Trophoblast cell (in vitro differentiated cells and primary cell): ENCODE results near the gene C2CD2L.

ENCODE experiments used
- DNase-seq, 2 donors: peaks; one replicate each; pipeline ENCODE4 v3.0.0-alpha.2; 2016
- H2AFZ ChIP-seq: 2 replicates; pipeline ENCODE4 v1.6.1; 2013; ENCODE audit warnings: low read length, moderate library complexity, mild to moderate bottlenecking; ENCODE audit not compliant: insufficient read depth, poor library complexity
- H2AK5ac ChIP-seq: 2 replicates; pipeline ENCODE4 v1.6.1; 2013; ENCODE audit warnings: mild to moderate bottlenecking, low read length
- H2BK120ac ChIP-seq: 2 replicates; pipeline ENCODE4 v1.6.1; 2013; ENCODE audit warnings: low read length, mild to moderate bottlenecking, moderate library complexity; ENCODE audit not compliant: insufficient read depth, poor library complexity
- H2BK12ac ChIP-seq: 2 replicates; pipeline ENCODE4 v1.6.1; 2013; ENCODE audit warnings: mild to moderate bottlenecking, low read length, moderate library complexity
- H2BK5ac ChIP-seq: 2 replicates; pipeline ENCODE4 v1.6.1; 2013; ENCODE audit warnings: low read length, low read depth, moderate library complexity, mild to moderate bottlenecking; ENCODE audit not compliant: poor library complexity
- H3K14ac ChIP-seq: 2 replicates; pipeline ENCODE4 v1.6.1; 2013; ENCODE audit warnings: mild to moderate bottlenecking, low read length
- H3K18ac ChIP-seq: 2 replicates; pipeline ENCODE4 v1.6.1; 2013; ENCODE audit warnings: mild to moderate bottlenecking, low read length
- H3K23ac ChIP-seq: 2 replicates; pipeline ENCODE4 v1.6.1; 2013; ENCODE audit warnings: low read length
- H3K27ac ChIP-seq: 2 replicates; pipeline ENCODE4 v1.5.1; 2013; ENCODE audit warnings: low read depth, mild to moderate bottlenecking, inconsistent platforms, low read length, moderate library complexity
- H3K27me3 ChIP-seq: 2 replicates; pipeline ENCODE4 v1.6.1; 2013; ENCODE audit warnings: inconsistent platforms, mild to moderate bottlenecking, low read length, moderate library complexity; ENCODE audit not compliant: insufficient read depth
- H3K36me3 ChIP-seq, 2 experiments: 1 replicate in 1 of 2; 2 replicates in 1 of 2; pipeline ENCODE4 v1.6.1; 2013; ENCODE audit warnings: low read length in 2 of 2, mild to moderate bottlenecking in 2 of 2, moderate library complexity in 1 of 2; ENCODE audit not compliant: insufficient read depth in 2 of 2, control insufficient read depth in 1 of 2
- H3K4ac ChIP-seq: 2 replicates; pipeline ENCODE4 v1.6.1; 2013; ENCODE audit warnings: low read depth, mild to moderate bottlenecking, low read length, moderate library complexity
- H3K4me1 ChIP-seq, 2 experiments: 1 replicate in 1 of 2; 2 replicates in 1 of 2; pipeline ENCODE4 v1.6.1; 2013; ENCODE audit warnings: low read length in 2 of 2, mild to moderate bottlenecking in 2 of 2, moderate library complexity in 1 of 2; ENCODE audit not compliant: insufficient read depth in 2 of 2, control insufficient read depth in 1 of 2
- H3K4me2 ChIP-seq: 2 replicates; pipeline ENCODE4 v1.6.1; 2013; ENCODE audit warnings: inconsistent platforms, mild to moderate bottlenecking, low read length, moderate library complexity
- H3K4me3 ChIP-seq: 2 replicates; pipeline ENCODE4 v1.5.1; 2013; ENCODE audit warnings: mild to moderate bottlenecking, low read depth, low read length, inconsistent platforms
- H3K79me1 ChIP-seq: one replicate; pipeline ENCODE4 v1.6.1; 2013; ENCODE audit warnings: low read length
- H3K79me2 ChIP-seq: 2 replicates; pipeline ENCODE4 v1.6.1; 2013; ENCODE audit warnings: low read length, mild to moderate bottlenecking; ENCODE audit not compliant: control insufficient read depth, insufficient read depth, poor library complexity
- H3K9ac ChIP-seq: 2 replicates; pipeline ENCODE4 v1.6.1; 2013; ENCODE audit warnings: mild to moderate bottlenecking, low read length
- H3K9me3 ChIP-seq: 2 replicates; pipeline ENCODE4 v1.6.1; 2013; ENCODE audit warnings: low read depth, mild to moderate bottlenecking, control low read depth, inconsistent platforms, low read length; ENCODE audit not compliant: insufficient read depth
- H4K12ac ChIP-seq: 2 replicates; pipeline ENCODE4 v1.6.1; 2013; ENCODE audit warnings: low read depth, mild to moderate bottlenecking, low read length, moderate library complexity
- H4K8ac ChIP-seq: 2 replicates; pipeline ENCODE4 v1.6.1; 2013; ENCODE audit warnings: low read depth, mild to moderate bottlenecking, low read length, moderate library complexity
- H4K91ac ChIP-seq: one replicate; pipeline ENCODE4 v1.6.1; 2013; ENCODE audit warnings: low read depth, mild to moderate bottlenecking, low read length, moderate library complexity
- WGBS: extraction: QIAGEN DNeasy Blood & Tissue Kit; methylation state at CpG from one replicate; pipeline ENCODE4 v1.1.7; 2013; ENCODE audit warnings: missing lambda C conversion rate; ENCODE audit not compliant: insufficient read length, insufficient coverage; ENCODE audit errors: extremely low coverage; 5-methylcytosine and 5-hydroxymethylcytosine counted together

Gene C2CD2L

DNA sequence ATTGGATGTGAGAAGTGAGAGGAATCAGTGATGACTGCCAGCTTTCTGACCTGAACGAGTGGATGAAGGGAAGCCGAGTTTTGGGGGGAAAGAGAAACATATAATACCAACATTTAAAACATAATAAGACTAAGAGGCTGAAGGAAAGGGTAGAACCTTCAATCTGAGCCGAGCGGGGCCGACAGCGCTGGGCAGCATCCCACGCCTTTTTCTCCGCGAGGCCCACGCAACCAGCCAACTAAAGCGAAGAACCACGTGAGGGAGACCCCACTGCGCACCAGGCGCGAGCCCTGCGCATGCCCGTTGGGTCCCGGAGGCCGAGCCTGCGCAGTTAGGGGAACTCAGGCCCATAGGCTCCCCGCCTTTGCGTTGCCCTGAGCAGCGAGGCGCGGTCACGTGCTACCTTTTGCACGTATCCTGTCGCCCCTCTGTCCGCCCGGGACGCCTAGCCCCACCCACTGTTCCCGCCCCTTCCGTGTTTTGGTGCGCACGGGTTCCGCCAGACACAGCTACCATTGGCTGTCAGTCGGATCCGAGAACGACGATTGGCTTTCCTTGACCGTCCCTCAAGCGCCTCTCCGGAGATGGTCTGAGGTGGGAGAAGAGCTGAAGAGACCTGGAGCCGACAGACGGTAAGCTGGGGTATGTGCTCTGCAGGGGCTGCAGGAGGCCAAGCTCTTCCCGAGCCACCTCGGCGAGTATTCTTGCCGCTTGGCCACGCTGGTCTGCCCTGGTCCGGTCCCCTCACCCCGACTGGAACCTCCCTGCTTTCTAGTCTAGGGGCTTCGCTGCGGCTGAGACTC lies 14.1 kb downstream of the C2CD2L start, which contains the start of gene HINFP:
HINFP (plus strand) TSS at position 573 of the 803 bp plus-strand sequence. CDS start 5,365 bp downstream, outside the sequence.
- no peak within 1 kb of the TSS for H2BK5ac ChIP-seq
- peak within 1 kb of the TSS; percentile 74 for H2AFZ ChIP-seq
- peak within 1 kb of the TSS; percentile 25 for H3K14ac ChIP-seq
- peaks cover 5 to 7% of the 10 kb centered on the region in 2 experiments for H3K36me3 ChIP-seq
- peak within 1 kb of the TSS; percentile 75 for H4K8ac ChIP-seq
- WGBS, result no CpG with 5 or more reads among the region's 54 CpGs
- peak within 1 kb of the TSS; percentile 43 for H3K4ac ChIP-seq
- H3K27ac ChIP-seq, result peak within 1 kb of the TSS; percentile 30
- H2BK120ac ChIP-seq, result no peak within 1 kb of the TSS
- H4K12ac ChIP-seq, result peak within 1 kb of the TSS; percentile 56
- no peaks in the 10 kb centered on the region for H3K9me3 ChIP-seq
- H3K79me2 ChIP-seq, result peaks cover 5% of the 10 kb centered on the region
- peak; percentile 98 to 99 for DNase-seq
- H2AK5ac ChIP-seq, result no peak within 1 kb of the TSS
- H3K4me2 ChIP-seq, result peak within 1 kb of the TSS; percentile 80
- no peak within 1 kb of the TSS for H3K23ac ChIP-seq
- no peak within 1 kb of the TSS for H2BK12ac ChIP-seq
- peak within 1 kb of the TSS; percentile 32 for H3K18ac ChIP-seq
- peak within 1 kb of the TSS; percentile 94 for H3K4me3 ChIP-seq
- peaks cover 7% of the 10 kb centered on the region for H3K79me1 ChIP-seq
- peaks cover 0 to 9% of the 10 kb centered on the region in 2 experiments for H3K4me1 ChIP-seq
- H4K91ac ChIP-seq, result peak within 1 kb of the TSS; percentile 40
- H3K9ac ChIP-seq, result peak within 1 kb of the TSS; percentile 90
- no peaks in the 10 kb centered on the region for H3K27me3 ChIP-seq

DNA sequence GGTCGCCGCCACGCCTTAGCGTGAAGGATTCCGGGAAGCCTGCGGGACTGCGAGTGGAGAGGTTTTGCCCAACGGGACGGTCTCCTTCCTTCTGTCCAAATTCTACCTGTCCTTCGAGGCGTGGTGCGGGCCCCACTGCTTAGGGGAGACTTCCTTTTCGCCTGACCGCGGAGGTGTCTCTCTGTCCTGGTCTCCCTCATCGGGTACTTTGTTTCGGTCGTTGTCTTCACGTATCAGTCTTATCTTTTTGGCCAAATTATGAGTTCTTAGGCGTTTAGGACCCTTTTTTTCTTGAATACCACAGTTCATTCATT lies 14.6 kb downstream of the C2CD2L start:
- Histone ChIP-seq H3K4me3 (peak overlapping the region; percentile 94), H3K4me1 (peaks cover 0 to 9% of the 10 kb centered on the region in 2 experiments), H2AFZ (peak overlapping the region; percentile 74), H3K79me1 (peaks cover 7% of the 10 kb centered on the region), H3K36me3 (peaks cover 4 to 9% of the 10 kb centered on the region in 2 experiments), H2BK120ac (no peak overlapping the region), H3K4me2 (peak overlapping the region; percentile 74), H3K4ac (peak overlapping the region; percentile 28), H3K79me2 (peaks cover 5% of the 10 kb centered on the region), H3K14ac (peak overlapping the region; percentile 25), H3K23ac (no peak overlapping the region), H3K9ac (peak overlapping the region; percentile 90), H3K9me3 (no peaks in the 10 kb centered on the region), H2BK12ac (no peak overlapping the region), H3K27me3 (no peaks in the 10 kb centered on the region), H3K18ac (peak overlapping the region; percentile 32), H4K91ac (peak overlapping the region; percentile 40), H3K27ac (peak overlapping the region; percentile 30), H4K12ac (peak overlapping the region; percentile 56), H2BK5ac (no peak overlapping the region), H2AK5ac (no peak overlapping the region), H4K8ac (peak overlapping the region; percentile 75)
- WGBS, result no CpG with 5 or more reads among the region's 20 CpGs
- no peak for DNase-seq

GRCh38 chr11:119125821-119126220 lies 18.7 kb downstream of the C2CD2L start:
- no peak overlapping the region for H2AFZ ChIP-seq
- no peak overlapping the region for H2AK5ac ChIP-seq
- peaks cover 12 to 19% of the 10 kb centered on the region in 2 experiments for H3K36me3 ChIP-seq
- no peak overlapping the region for H4K91ac ChIP-seq
- H3K18ac ChIP-seq, result no peak overlapping the region
- no peaks in the 10 kb centered on the region for H3K27me3 ChIP-seq
- peaks cover 0 to 7% of the 10 kb centered on the region in 2 experiments for H3K4me1 ChIP-seq
- H3K4ac ChIP-seq, result no peak overlapping the region
- peaks cover 5% of the 10 kb centered on the region for H3K79me2 ChIP-seq
- H3K4me2 ChIP-seq, result no peak overlapping the region
- H4K8ac ChIP-seq, result no peak overlapping the region
- H2BK5ac ChIP-seq, result no peak overlapping the region
- H3K23ac ChIP-seq, result no peak overlapping the region
- H4K12ac ChIP-seq, result no peak overlapping the region
- no peak overlapping the region for H3K4me3 ChIP-seq
- no CpG with 5 or more reads among the region's 6 CpGs for WGBS
- H3K27ac ChIP-seq, result no peak overlapping the region
- DNase-seq, result no peak
- H2BK120ac ChIP-seq, result no peak overlapping the region
- peaks cover 6% of the 10 kb centered on the region for H3K79me1 ChIP-seq
- no peak overlapping the region for H3K14ac ChIP-seq
- no peak overlapping the region for H3K9ac ChIP-seq
- H2BK12ac ChIP-seq, result no peak overlapping the region
- no peaks in the 10 kb centered on the region for H3K9me3 ChIP-seq

GRCh38 chr11:119126675-119127268 lies 19.6 kb downstream of the C2CD2L start:
- no peak overlapping the region for H3K9ac ChIP-seq
- H3K9me3 ChIP-seq, result no peaks in the 10 kb centered on the region
- H3K23ac ChIP-seq, result no peak overlapping the region
- no peak overlapping the region for H3K14ac ChIP-seq
- no peak overlapping the region for H2BK120ac ChIP-seq
- no peaks in the 10 kb centered on the region for H3K79me1 ChIP-seq
- no peak overlapping the region for H3K4me3 ChIP-seq
- H3K79me2 ChIP-seq, result peaks cover 2% of the 10 kb centered on the region
- H3K4me1 ChIP-seq, result peaks cover 0 to 7% of the 10 kb centered on the region in 2 experiments
- DNase-seq, result no peak
- no peak overlapping the region for H3K27ac ChIP-seq
- no peak overlapping the region for H2BK12ac ChIP-seq
- no peak overlapping the region for H4K12ac ChIP-seq
- no peak overlapping the region for H2AK5ac ChIP-seq
- H3K18ac ChIP-seq, result no peak overlapping the region
- H3K27me3 ChIP-seq, result no peaks in the 10 kb centered on the region
- no peak overlapping the region for H3K4ac ChIP-seq
- H2BK5ac ChIP-seq, result no peak overlapping the region
- no CpG with 5 or more reads among the region's 5 CpGs for WGBS
- H3K4me2 ChIP-seq, result no peak overlapping the region
- H4K91ac ChIP-seq, result no peak overlapping the region
- H3K36me3 ChIP-seq, result peaks cover 19 to 27% of the 10 kb centered on the region in 2 experiments
- no peak overlapping the region for H4K8ac ChIP-seq
- H2AFZ ChIP-seq, result no peak overlapping the region
